ENCODE data around the gene MFN1. TPM values are rescaled to one million over a fixed set of nuclear protein-coding genes. Genes with fewer than 3 reads are reported as not detected.

The MFN1 gene
- total RNA-seq, 1 donor from 2014 or later: 74.2 TPM

GRCh38 chr3:179321668-179322285, 25.7 kb upstream of the MFN1 start:
- intact Hi-C loops (cut with micrococcal nuclease): loop anchor here (2.0 kb wide), 1 partner anchor 175 kb away; no protein-coding TSS in a partner anchor
- Histone ChIP-seq H3K4me1 (peaks cover 45% of the 10 kb centered on the region), H3K27ac (replicated peaks) (peak overlapping the region; percentile 95), H3K36me3 (peaks cover 16% of the 10 kb centered on the region), H3K9me3 (replicated peaks) (no peaks in the 10 kb centered on the region), H3K27me3 (ENCODE audit: low read depth) (no peaks in the 10 kb centered on the region), H3K4me3 (peak overlapping the region; percentile 85)
- DNase-seq: no peak
- peak; percentile 61 for TF ChIP-seq CTCF (IDR thresholded peaks at IDR 0.05; ENCODE audit: borderline replicate concordance)

- H3K4me1 ChIP-seq: peaks cover 53% of the 10 kb centered on the region
- TF ChIP-seq CTCF (IDR thresholded peaks at IDR 0.05; ENCODE audit: borderline replicate concordance): peak; percentile 89
These were observed 25.0 kb upstream of the MFN1 start, which contains the start of gene ZNF639 for GRCh38 chr3:179322286-179323196. Gene ZNF639, plus strand, starts transcription at chr3:179323031. Its CDS starts 5,263 bp downstream, at chr3:179328294.

GRCh38 chr3:179323197-179324110, 24.1 kb upstream of the MFN1 start:
- Histone ChIP-seq H3K27me3 (ENCODE audit: low read depth) (no peaks in the 10 kb centered on the region), H3K4me3 (peak overlapping the region; percentile 85), H3K27ac (replicated peaks) (peak overlapping the region; percentile 95), H3K36me3 (peaks cover 27% of the 10 kb centered on the region), H3K4me1 (peaks cover 58% of the 10 kb centered on the region), H3K9me3 (replicated peaks) (no peaks in the 10 kb centered on the region)
- no peak for TF ChIP-seq CTCF (IDR thresholded peaks at IDR 0.05; ENCODE audit: borderline replicate concordance)
- peak; percentile 82 for DNase-seq
- intact Hi-C loops (cut with micrococcal nuclease): loop anchor here (2.0 kb wide), 1 partner anchor 177 kb away; no protein-coding TSS in a partner anchor

More at GRCh38 chr3:179322286-179323196, 25.0 kb upstream of the MFN1 start, which contains the start of gene ZNF639:
- H3K4me3 ChIP-seq: peak within 1 kb of the TSS; percentile 85
- peaks cover 18% of the 10 kb centered on the region for H3K36me3 ChIP-seq
- no peaks in the 10 kb centered on the region for H3K9me3 ChIP-seq (replicated peaks)
- intact Hi-C loops (cut with micrococcal nuclease): loop anchor here (2.0 kb wide), 1 partner anchor 176 kb away; no protein-coding TSS in a partner anchor
- peak; percentile 83 for DNase-seq
- no peaks in the 10 kb centered on the region for H3K27me3 ChIP-seq (ENCODE audit: low read depth)
- H3K27ac ChIP-seq (replicated peaks): peak within 1 kb of the TSS; percentile 95

- Histone ChIP-seq H3K9me3 (replicated peaks) (no peaks in the 10 kb centered on the region), H3K27me3 (ENCODE audit: low read depth) (no peaks in the 10 kb centered on the region), H3K4me3 (peak overlapping the region; percentile 85), H3K36me3 (peaks cover 35% of the 10 kb centered on the region), H3K4me1 (peaks cover 58% of the 10 kb centered on the region), H3K27ac (replicated peaks) (peak overlapping the region; percentile 95)
- no peak for TF ChIP-seq CTCF (IDR thresholded peaks at IDR 0.05; ENCODE audit: borderline replicate concordance)
- intact Hi-C loops (cut with micrococcal nuclease): no loop called here
- DNase-seq: no peak
These were observed 23.2 kb upstream of the MFN1 start for GRCh38 chr3:179324270-179324754.

Measured in left ventricle myocardium inferior (tissue), 1 donor.